ENCODE results near the gene ADARB1. TPM values are rescaled to one million over a fixed set of nuclear protein-coding genes. Genes with fewer than 3 reads are reported as not detected.

Gene ADARB1
- total RNA-seq, 4 donors from 2014 or later, result 12.1 to 32.4 (median 14.4) TPM

DNA sequence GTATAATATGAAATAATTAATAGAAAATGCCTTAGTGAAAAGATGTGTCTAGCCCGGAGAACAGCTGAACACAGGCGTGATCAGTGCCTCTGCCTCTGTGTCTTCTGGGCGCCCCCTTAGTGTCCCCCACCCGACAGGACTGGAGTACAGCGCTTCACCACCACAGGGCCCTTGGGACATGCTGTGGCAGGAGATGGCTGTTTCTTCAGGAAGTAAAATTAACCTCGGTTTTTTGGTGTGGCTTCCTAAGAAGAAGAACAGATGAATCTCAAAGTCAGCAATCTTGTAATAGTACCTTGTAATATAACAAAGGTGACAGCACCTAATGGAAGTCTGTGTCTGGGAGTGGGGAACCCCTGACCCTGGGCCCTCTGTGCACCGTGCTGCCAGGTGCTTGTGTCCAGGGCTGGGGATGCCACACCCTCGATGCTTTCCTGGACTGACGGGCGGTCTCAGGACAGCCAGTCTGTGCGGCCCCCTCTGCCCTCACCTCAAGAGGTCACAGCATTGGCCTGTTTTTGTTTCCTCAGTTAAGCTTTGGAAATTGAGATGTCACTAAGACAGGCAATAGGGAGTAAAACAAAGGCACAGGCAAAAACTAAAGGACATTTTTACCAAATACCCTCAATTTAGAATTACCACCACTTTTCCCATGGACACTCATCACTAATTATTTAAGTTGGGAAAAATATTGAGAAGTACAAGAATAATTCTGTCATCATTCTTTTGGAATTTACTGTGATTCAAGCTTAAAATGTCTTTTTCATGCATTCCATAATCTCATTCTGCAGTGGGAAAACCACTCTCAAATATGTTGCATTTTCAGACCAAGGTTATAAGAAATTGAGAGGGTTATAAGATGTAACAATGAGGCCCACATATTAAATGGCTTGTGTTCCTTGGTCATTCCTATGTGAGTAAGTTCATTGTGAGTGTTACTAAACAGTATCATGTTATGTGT, 79.3 kb downstream of the ADARB1 start:
- TF ChIP-seq, protein P1, sequence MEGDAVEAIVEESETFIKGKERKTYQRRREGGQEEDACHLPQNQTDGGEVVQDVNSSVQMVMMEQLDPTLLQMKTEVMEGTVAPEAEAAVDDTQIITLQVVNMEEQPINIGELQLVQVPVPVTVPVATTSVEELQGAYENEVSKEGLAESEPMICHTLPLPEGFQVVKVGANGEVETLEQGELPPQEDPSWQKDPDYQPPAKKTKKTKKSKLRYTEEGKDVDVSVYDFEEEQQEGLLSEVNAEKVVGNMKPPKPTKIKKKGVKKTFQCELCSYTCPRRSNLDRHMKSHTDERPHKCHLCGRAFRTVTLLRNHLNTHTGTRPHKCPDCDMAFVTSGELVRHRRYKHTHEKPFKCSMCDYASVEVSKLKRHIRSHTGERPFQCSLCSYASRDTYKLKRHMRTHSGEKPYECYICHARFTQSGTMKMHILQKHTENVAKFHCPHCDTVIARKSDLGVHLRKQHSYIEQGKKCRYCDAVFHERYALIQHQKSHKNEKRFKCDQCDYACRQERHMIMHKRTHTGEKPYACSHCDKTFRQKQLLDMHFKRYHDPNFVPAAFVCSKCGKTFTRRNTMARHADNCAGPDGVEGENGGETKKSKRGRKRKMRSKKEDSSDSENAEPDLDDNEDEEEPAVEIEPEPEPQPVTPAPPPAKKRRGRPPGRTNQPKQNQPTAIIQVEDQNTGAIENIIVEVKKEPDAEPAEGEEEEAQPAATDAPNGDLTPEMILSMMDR (IDR thresholded peaks at IDR 0.05; ENCODE audit: low read depth), result no peak

DNA sequence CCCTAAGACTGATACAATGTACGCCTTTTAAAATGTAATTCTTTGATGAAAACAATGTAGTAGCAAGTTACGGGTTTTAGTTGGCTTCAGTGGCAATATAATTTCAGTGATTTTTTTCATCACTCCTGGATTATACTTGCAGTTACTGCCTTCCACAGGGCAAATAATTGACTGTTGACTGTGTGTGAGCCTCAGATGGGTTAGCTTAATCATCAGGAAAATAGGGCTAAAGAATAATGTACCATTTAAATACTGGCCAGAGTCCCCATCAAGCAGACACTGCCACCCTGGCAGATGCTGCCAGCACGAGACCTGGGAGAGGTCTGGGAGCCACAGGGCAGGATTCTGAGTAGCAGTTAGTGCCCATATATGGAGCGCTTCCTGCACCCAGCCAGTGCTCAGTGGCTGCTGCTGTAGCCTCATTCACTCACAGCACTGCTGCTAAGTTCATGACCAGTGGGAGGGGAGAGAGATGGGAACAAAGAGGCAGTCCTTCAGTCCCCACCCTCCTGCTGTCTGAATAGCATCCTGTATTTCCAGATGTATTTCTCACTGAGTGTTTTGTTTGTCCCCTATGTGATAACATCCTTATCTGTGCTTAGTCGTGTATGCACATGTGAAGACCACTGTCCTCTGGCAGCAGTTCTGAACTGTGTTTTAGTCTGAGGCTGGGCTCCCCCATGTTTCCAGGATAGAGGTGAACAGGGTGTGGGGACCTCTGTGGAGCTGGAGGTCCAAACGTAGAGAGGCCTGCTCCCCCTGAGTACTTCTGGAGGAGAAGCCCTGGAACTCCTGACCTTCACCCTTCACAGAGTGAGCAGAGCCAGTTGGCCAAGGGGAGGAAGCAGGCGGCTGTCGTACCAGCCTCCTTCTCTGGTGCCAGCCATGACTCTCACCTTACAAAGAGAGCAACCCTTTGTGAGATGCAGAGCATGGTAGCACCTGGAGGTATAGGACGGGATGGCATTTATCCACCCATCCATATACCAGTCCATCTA, 80.4 kb downstream of the ADARB1 start:
- TF ChIP-seq, protein P1 (IDR thresholded peaks at IDR 0.05; ENCODE audit: low read depth), result no peak

DNA sequence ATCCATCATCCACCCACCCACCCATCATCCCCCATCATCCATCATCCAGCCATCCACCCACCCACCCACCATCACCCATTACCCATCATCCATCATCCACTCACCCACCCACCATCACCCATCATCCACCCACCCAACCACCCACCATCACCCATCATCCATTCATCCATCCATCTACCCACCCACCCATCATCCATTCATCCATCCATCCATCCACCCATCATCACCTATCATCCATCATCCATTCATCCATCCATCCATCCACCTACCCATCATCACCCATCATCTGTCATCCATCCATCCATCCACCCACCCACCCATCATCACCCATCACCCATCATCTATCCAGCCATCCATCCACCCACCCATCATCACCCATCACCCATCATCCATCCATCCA, 81.5 kb downstream of the ADARB1 start:
- TF ChIP-seq, protein P1 (IDR thresholded peaks at IDR 0.05; ENCODE audit: low read depth), result no peak

DNA sequence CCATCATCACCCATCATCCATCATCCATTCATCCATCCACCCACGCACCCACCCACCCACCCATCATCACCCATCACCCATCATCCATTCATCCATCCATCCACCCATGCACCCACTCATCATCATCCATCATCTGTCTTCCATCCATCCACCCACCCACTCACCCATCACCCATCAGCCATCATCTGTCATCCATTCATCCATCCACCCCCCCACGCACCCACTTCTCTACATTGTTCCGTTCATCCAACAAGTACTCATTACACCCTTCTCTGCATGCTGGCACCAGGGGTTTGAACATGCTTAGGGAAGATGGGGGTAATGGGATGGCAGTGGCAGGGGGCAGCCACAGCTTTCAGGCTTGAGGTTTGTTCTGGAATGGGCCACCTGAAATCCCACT, 82.1 kb downstream of the ADARB1 start:
- TF ChIP-seq, protein P1 (IDR thresholded peaks at IDR 0.05; ENCODE audit: low read depth), result no peak

DNA sequence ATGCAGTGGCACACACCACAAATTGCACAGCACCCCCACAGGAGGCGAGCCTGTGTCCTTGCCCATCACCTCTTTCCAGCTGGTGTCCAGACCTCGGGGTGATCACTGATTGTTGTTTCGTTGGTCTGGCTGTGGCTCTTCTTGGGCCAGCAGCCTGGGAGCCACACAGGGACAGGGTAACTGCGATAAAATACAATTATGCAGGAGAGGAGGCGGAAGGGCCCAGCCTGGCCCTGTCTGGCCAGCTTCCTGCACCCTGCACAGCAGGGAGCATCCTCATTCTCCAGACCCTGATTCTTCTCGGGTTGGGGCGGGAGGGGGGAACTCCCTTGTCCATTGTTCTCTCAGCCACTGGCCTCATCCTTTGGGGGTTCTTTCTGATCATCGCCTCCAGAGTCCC, 83.6 kb downstream of the ADARB1 start:
- TF ChIP-seq, protein P1 (IDR thresholded peaks at IDR 0.05; ENCODE audit: low read depth), result no peak

DNA sequence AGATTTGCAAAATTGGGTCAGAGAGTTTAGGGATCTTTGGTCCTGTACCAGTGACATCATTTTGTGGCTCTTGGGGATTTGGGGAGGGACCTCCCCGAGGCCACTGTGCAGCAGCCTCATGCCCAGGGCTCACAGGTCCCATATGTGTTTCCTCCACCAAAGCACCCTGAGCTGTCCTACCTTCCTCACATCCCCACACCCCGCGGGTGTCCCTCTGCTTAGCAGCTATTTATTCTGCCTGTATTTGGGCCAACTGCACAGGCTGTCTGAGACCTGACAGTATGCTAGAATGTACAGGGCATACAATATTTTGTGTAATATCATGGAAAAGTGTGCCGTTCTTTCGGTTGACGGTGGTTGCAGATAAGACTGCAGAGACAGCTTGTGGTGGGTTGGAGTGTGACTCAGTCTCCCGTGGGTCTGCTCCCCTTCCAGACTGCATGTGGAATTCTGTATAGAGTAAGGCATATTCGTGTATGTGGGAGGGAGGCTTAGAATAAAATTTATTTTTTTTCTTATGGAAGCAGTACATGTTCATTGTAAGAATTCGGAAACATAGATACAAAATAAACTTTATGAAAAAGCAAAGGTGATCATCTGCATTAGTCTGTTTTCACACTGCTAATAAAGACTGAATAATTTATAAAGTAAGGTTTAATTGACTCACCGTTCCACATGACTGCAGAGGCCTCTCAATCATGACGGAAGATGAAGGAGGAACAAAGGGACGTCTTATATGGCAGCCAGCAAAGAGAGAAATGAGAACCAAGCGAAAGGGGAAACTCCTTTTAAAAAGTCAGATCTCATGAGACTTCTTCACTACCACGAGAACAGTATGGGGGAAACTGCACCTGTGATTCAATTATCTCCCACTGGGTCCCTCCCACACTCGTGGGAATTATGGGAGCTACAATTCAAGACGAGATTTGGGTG, 84.4 kb downstream of the ADARB1 start:
- TF ChIP-seq, protein P1 (IDR thresholded peaks at IDR 0.05; ENCODE audit: low read depth), result no peak
